Liver (tissue), 9 donors: ENCODE measurements around the gene ZFC3H1. TPM values are rescaled to one million over a fixed set of nuclear protein-coding genes. Genes with fewer than 3 reads are reported as not detected.

ENCODE experiments used
- DNase-seq: peaks from one replicate; pipeline ENCODE4 v3.0.0-alpha.2; 2017; ENCODE audit warnings: low spot score
- H3K27ac ChIP-seq, 2 donors: one replicate each; pipeline ENCODE4 v1.7.0; 2013; ENCODE audit warnings: inconsistent platforms in 2 of 2, low read length in 2 of 2, control low read depth in 1 of 2, low read depth in 1 of 2, mild to moderate bottlenecking in 1 of 2
- H3K27me3 ChIP-seq, 4 donors: one replicate each; pipeline versions ENCODE4 v1.6.1 to v1.7.0; 2013; ENCODE audit warnings: low read length in 3 of 4, inconsistent platforms in 1 of 4, mild to moderate bottlenecking in 1 of 4, moderate library complexity in 1 of 4; ENCODE audit not compliant: control insufficient read depth in 4 of 4, insufficient read depth in 4 of 4
- H3K36me3 ChIP-seq, 4 donors: one replicate each; pipeline versions ENCODE4 v1.6.1 to v1.7.0; 2013; ENCODE audit warnings: low read length in 3 of 4, mild to moderate bottlenecking in 3 of 4, low read depth in 1 of 4, moderate library complexity in 1 of 4; ENCODE audit not compliant: control insufficient read depth in 4 of 4, insufficient read depth in 3 of 4
- H3K4me1 ChIP-seq, 4 donors: one replicate each; pipeline versions ENCODE4 v1.6.1 to v1.7.0; 2013; ENCODE audit warnings: low read length in 3 of 4, mild to moderate bottlenecking in 3 of 4, moderate library complexity in 1 of 4; ENCODE audit not compliant: control insufficient read depth in 4 of 4, insufficient read depth in 4 of 4
- H3K4me3 ChIP-seq, 3 donors: one replicate each; pipeline versions ENCODE4 v1.6.1 to v1.7.0; 2013; ENCODE audit warnings: low read length in 3 of 3, control low read depth in 1 of 3, low read depth in 1 of 3, mild to moderate bottlenecking in 1 of 3
- H3K9ac ChIP-seq, 2 donors: one replicate each; pipeline ENCODE4 v1.7.0; 2013; ENCODE audit warnings: low read length in 2 of 2, mild to moderate bottlenecking in 2 of 2, moderate library complexity in 2 of 2, control low read depth in 1 of 2, low read depth in 1 of 2
- H3K9me3 ChIP-seq, 4 donors: one replicate each; pipeline versions ENCODE4 v1.6.1 to v1.7.0; 2013; ENCODE audit warnings: low read length in 3 of 4; ENCODE audit not compliant: control insufficient read depth in 4 of 4
- EGR1 ChIP-seq, 2 donors: IDR thresholded peaks; 2 replicates each; pipeline ENCODE4 v1.6.1; 2016 to 2018; ENCODE audit warnings: antibody characterized with exemption in 2 of 2, low read depth in 2 of 2
- FOXA1 ChIP-seq: IDR thresholded peaks from 2 replicates; pipeline ENCODE4 v1.6.1; 2016; ENCODE audit warnings: antibody characterized with exemption
- FOXA2 ChIP-seq: IDR thresholded peaks from 2 replicates; pipeline ENCODE4 v1.6.1; 2016; ENCODE audit warnings: antibody characterized with exemption
- GABPA ChIP-seq, 2 donors: IDR thresholded peaks in 1 of 2; conservative IDR thresholded peaks in 1 of 2; 2 replicates each; pipeline ENCODE4 v1.6.1; 2016; ENCODE audit warnings: antibody characterized with exemption in 2 of 2, mild to moderate bottlenecking in 1 of 2, moderate library complexity in 1 of 2
- HNF4A ChIP-seq, 2 donors: conservative IDR thresholded peaks; 2 replicates each; pipeline ENCODE4 v1.6.1; 2016; ENCODE audit warnings: antibody characterized with exemption in 2 of 2, mild to moderate bottlenecking in 2 of 2
- HNF4G ChIP-seq: IDR thresholded peaks from 2 replicates; pipeline ENCODE4 v1.6.1; 2016; ENCODE audit warnings: antibody characterized with exemption
- JUND ChIP-seq, 2 donors: IDR thresholded peaks; 2 replicates each; pipeline ENCODE4 v1.6.1; 2016; ENCODE audit warnings: antibody characterized with exemption in 2 of 2
- NR2F2 ChIP-seq: IDR thresholded peaks from 2 replicates; pipeline ENCODE4 v1.6.1; 2016; ENCODE audit warnings: antibody characterized with exemption
- RAD21 ChIP-seq, 2 donors: IDR thresholded peaks; 2 replicates each; pipeline ENCODE4 v1.6.1; 2016; ENCODE audit warnings: antibody characterized with exemption in 2 of 2, mild to moderate bottlenecking in 2 of 2
- RXRA ChIP-seq, 2 donors: IDR thresholded peaks; 2 replicates each; pipeline ENCODE4 v1.6.1; 2017 to 2018; ENCODE audit warnings: antibody characterized with exemption in 2 of 2, mild to moderate bottlenecking in 1 of 2
- SP1 ChIP-seq: IDR thresholded peaks from 2 replicates; pipeline ENCODE4 v1.6.1; 2018; ENCODE audit warnings: antibody characterized with exemption, mild to moderate bottlenecking
- TAF1 ChIP-seq: conservative IDR thresholded peaks from 2 replicates; pipeline ENCODE4 v1.6.1; 2016; ENCODE audit warnings: antibody characterized with exemption, mild to moderate bottlenecking
- YY1 ChIP-seq: IDR thresholded peaks from 2 replicates; pipeline ENCODE4 v1.6.1; 2016; ENCODE audit warnings: antibody characterized with exemption, mild to moderate bottlenecking
- WGBS: extraction: QIAGEN DNeasy Blood & Tissue Kit; methylation state at CpG from one replicate; pipeline ENCODE4 v1.1.7; 2013; 5-methylcytosine and 5-hydroxymethylcytosine counted together
- polyA plus RNA-seq, 2 donors: library from polyadenylated mRNA; stranded (reverse) in 1 of 2; unstranded in 1 of 2; fragments of 200-250 nt in 1 of 2; fragments of >200 nt in 1 of 2; fragmentation: Nextera tagmentation in 1 of 2; extraction: Ambion mirVana in 1 of 2; gene quantifications; one replicate each; pipeline versions ENCODE4 v1.2.1 to v1.2.3, GENCODE V29; 2013 to 2015
- total RNA-seq, 2 donors: library from RNA; depleted of rRNA; stranded (reverse); fragments of >200 nt; gene quantifications; one replicate each; pipeline ENCODE4 v1.2.3, GENCODE V29; 2014
- TF ChIP-seq, protein P1 (sequence below): IDR thresholded peaks from 2 replicates; pipeline ENCODE4 v1.6.1; 2016; ENCODE audit warnings: antibody characterized with exemption
- TF ChIP-seq, protein P2 (sequence below): fragments of 150-350 bp; IDR thresholded peaks from 2 replicates; pipeline ENCODE4 v1.5.1; 2017; ENCODE audit warnings: improper control_type of control experiment, low read depth, low read length; ENCODE audit not compliant: missing input control
- TF ChIP-seq, protein P3 (sequence below): IDR thresholded peaks from 2 replicates; pipeline ENCODE4 v1.6.1; 2016; ENCODE audit warnings: antibody characterized with exemption, mild to moderate bottlenecking
- TF ChIP-seq, protein P4 (sequence below): IDR thresholded peaks from 2 replicates; pipeline ENCODE4 v1.6.1; 2016; ENCODE audit warnings: antibody characterized with exemption
- TF ChIP-seq, protein P5 (sequence below): IDR thresholded peaks from 2 replicates; pipeline ENCODE4 v1.6.1; 2016; ENCODE audit warnings: antibody characterized with exemption
- donor health status: healthy.
- donor health status: healthy.
- donor health status: healthy.
- donor health status: healthy.
- donor health status: healthy.

ZFC3H1 gene
- total and polyA plus RNA-seq, 4 donors, result 3.4 to 32.3 (median 8.6) TPM

DNA sequence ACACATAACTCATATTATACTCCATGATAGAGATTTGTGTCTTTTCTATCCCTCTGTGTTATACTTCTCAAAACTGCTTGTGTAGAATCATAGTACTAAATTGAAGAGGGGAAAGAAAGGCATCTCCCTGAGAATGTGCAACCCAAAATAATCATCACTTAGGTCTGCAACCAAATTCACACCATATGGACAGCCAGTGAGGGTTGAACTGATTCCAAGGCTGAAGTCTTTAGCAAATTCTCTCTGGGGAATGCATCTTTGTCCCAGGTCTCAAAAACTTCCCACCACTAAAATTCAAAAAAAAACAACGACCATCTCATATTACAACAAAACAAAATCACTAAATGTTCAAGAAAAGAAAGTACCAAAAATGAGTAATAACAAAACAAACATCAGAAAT, 11.0 kb downstream of the ZFC3H1 start:
- TF ChIP-seq RAD21 (IDR thresholded peaks at IDR 0.05) (no peak), FOXA1 (no peak), HNF4G (no peak), FOXA2 (no peak), SP1 (no peak), EGR1 (IDR thresholded peaks at IDR 0.05; ENCODE audit: low read depth in 2 of 2) (no peak), GABPA (IDR thresholded peaks at IDR 0.05 in 1 of 2, conservative IDR thresholded peaks at IDR 0.05 in 1 of 2) (no peak), NR2F2 (no peak), HNF4A (conservative IDR thresholded peaks at IDR 0.05) (no peak), RXRA (IDR thresholded peaks at IDR 0.05) (no peak), JUND (IDR thresholded peaks at IDR 0.05) (no peak), TAF1 (no peak), YY1 (no peak)
- TF ChIP-seq, protein P1, sequence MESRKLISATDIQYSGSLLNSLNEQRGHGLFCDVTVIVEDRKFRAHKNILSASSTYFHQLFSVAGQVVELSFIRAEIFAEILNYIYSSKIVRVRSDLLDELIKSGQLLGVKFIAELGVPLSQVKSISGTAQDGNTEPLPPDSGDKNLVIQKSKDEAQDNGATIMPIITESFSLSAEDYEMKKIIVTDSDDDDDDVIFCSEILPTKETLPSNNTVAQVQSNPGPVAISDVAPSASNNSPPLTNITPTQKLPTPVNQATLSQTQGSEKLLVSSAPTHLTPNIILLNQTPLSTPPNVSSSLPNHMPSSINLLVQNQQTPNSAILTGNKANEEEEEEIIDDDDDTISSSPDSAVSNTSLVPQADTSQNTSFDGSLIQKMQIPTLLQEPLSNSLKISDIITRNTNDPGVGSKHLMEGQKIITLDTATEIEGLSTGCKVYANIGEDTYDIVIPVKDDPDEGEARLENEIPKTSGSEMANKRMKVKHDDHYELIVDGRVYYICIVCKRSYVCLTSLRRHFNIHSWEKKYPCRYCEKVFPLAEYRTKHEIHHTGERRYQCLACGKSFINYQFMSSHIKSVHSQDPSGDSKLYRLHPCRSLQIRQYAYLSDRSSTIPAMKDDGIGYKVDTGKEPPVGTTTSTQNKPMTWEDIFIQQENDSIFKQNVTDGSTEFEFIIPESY, result no peak
- TF ChIP-seq, protein P2, sequence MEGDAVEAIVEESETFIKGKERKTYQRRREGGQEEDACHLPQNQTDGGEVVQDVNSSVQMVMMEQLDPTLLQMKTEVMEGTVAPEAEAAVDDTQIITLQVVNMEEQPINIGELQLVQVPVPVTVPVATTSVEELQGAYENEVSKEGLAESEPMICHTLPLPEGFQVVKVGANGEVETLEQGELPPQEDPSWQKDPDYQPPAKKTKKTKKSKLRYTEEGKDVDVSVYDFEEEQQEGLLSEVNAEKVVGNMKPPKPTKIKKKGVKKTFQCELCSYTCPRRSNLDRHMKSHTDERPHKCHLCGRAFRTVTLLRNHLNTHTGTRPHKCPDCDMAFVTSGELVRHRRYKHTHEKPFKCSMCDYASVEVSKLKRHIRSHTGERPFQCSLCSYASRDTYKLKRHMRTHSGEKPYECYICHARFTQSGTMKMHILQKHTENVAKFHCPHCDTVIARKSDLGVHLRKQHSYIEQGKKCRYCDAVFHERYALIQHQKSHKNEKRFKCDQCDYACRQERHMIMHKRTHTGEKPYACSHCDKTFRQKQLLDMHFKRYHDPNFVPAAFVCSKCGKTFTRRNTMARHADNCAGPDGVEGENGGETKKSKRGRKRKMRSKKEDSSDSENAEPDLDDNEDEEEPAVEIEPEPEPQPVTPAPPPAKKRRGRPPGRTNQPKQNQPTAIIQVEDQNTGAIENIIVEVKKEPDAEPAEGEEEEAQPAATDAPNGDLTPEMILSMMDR, result no peak
- TF ChIP-seq, protein P3, sequence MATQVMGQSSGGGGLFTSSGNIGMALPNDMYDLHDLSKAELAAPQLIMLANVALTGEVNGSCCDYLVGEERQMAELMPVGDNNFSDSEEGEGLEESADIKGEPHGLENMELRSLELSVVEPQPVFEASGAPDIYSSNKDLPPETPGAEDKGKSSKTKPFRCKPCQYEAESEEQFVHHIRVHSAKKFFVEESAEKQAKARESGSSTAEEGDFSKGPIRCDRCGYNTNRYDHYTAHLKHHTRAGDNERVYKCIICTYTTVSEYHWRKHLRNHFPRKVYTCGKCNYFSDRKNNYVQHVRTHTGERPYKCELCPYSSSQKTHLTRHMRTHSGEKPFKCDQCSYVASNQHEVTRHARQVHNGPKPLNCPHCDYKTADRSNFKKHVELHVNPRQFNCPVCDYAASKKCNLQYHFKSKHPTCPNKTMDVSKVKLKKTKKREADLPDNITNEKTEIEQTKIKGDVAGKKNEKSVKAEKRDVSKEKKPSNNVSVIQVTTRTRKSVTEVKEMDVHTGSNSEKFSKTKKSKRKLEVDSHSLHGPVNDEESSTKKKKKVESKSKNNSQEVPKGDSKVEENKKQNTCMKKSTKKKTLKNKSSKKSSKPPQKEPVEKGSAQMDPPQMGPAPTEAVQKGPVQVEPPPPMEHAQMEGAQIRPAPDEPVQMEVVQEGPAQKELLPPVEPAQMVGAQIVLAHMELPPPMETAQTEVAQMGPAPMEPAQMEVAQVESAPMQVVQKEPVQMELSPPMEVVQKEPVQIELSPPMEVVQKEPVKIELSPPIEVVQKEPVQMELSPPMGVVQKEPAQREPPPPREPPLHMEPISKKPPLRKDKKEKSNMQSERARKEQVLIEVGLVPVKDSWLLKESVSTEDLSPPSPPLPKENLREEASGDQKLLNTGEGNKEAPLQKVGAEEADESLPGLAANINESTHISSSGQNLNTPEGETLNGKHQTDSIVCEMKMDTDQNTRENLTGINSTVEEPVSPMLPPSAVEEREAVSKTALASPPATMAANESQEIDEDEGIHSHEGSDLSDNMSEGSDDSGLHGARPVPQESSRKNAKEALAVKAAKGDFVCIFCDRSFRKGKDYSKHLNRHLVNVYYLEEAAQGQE, result no peak
- TF ChIP-seq, protein P4, sequence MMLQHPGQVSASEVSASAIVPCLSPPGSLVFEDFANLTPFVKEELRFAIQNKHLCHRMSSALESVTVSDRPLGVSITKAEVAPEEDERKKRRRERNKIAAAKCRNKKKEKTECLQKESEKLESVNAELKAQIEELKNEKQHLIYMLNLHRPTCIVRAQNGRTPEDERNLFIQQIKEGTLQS, result no peak
- TF ChIP-seq, protein P5, sequence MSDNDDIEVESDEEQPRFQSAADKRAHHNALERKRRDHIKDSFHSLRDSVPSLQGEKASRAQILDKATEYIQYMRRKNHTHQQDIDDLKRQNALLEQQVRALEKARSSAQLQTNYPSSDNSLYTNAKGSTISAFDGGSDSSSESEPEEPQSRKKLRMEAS, result no peak
- H3K4me1 ChIP-seq, result peaks cover 0 to 3% (median 0%) of the 10 kb centered on the region in 4 donors
- H3K27ac ChIP-seq, result no peak overlapping the region
- H3K9me3 ChIP-seq, result no peaks in the 10 kb centered on the region
- H3K27me3 ChIP-seq, result no peaks in the 10 kb centered on the region
- DNase-seq, result no peak
- H3K4me3 ChIP-seq, result no peak overlapping the region
- WGBS, result 87% methylated on average over 1 of the region's 1 CpG
- peaks cover 0 to 21% (median 8%) of the 10 kb centered on the region in 4 donors for H3K36me3 ChIP-seq
- H3K9ac ChIP-seq, result no peak overlapping the region
